HG02973 (cell line): ENCODE data around the gene COX5A.
"Not testable (repeated sequence)": the region's sequence is repeated elsewhere in the genome, so short reads cannot be mapped to it uniquely, and the experiment has no call there.

Source experiments
- ATAC-seq: cut with Tn5 transposase; IDR thresholded peaks from one replicate; pipeline ENCODE4 v1.9.1; 2021; ENCODE audit warnings: moderate library complexity; ENCODE audit not compliant: unreplicated experiment

The COX5A gene

GRCh38 chr15:74902295-74903075 is 35.4 kb downstream of the COX5A start:
- no peak for ATAC-seq

GRCh38 chr15:74901612-74902063 is 36.2 kb downstream of the COX5A start:
- no peak for ATAC-seq

GRCh38 chr15:74897300-74897701 is 40.6 kb downstream of the COX5A start:
- no peak for ATAC-seq

GRCh38 chr15:74896316-74896715 is 41.6 kb downstream of the COX5A start:
- no peak for ATAC-seq

GRCh38 chr15:74895830-74896229 is 42.0 kb downstream of the COX5A start:
- ATAC-seq: no peak

GRCh38 chr15:74894383-74894782 is 43.5 kb downstream of the COX5A start:
- ATAC-seq: not testable (repeated sequence)

- ATAC-seq: no peak
Measured at GRCh38 chr15:74893627-74894026, 44.2 kb downstream of the COX5A start.

- no peak for ATAC-seq
Measured at GRCh38 chr15:74892931-74893330, 44.9 kb downstream of the COX5A start.

GRCh38 chr15:74892313-74892712 is 45.6 kb downstream of the COX5A start:
- ATAC-seq: no peak

- no peak for ATAC-seq
Measured at GRCh38 chr15:74891469-74891868, 46.4 kb downstream of the COX5A start.

GRCh38 chr15:74890665-74890960 is 47.3 kb downstream of the COX5A start:
- ATAC-seq: no peak

GRCh38 chr15:74889883-74890664 is 47.8 kb downstream of the COX5A start, which contains the start of gene MPI:
Gene MPI (plus strand): TSS chr15:74890042. CDS start chr15:74890074, 32 bp downstream.
- ATAC-seq: peak; percentile 87

GRCh38 chr15:74889390-74889882 is 48.4 kb downstream of the COX5A start:
- no peak for ATAC-seq

- no peak for ATAC-seq
Measured at GRCh38 chr15:74888716-74889115, 49.2 kb downstream of the COX5A start.

- ATAC-seq: not testable (repeated sequence)
Measured at GRCh38 chr15:74887537-74888193, 50.2 kb downstream of the COX5A start.

GRCh38 chr15:74885461-74885860 is 52.4 kb downstream of the COX5A start:
- ATAC-seq: no peak

GRCh38 chr15:74884428-74885223 is 53.2 kb downstream of the COX5A start:
- ATAC-seq: no peak

- no peak for ATAC-seq
Measured at GRCh38 chr15:74882528-74882927, 55.3 kb downstream of the COX5A start.

- no peak for ATAC-seq
Measured at GRCh38 chr15:74878273-74878672, 59.6 kb downstream of the COX5A start.

GRCh38 chr15:74873756-74874424 is 64.0 kb downstream of the COX5A start:
- no peak for ATAC-seq
